ENCODE measurements around the gene ADAMTS12. TPM values are rescaled to one million over a fixed set of nuclear protein-coding genes. Genes with fewer than 3 reads are reported as not detected.
A peak's percentile ranks its signal among the peaks of the same experiment; 100 is the strongest.

Gene ADAMTS12
- polyA plus RNA-seq, 1 of the 3 experiments (the other 2 are of a cell fraction): 2.5 TPM

GRCh38 chr5:33857037-33857436 is 34.8 kb downstream of the ADAMTS12 start (continued):
- no peak for TF ChIP-seq CTCF (IDR thresholded peaks at IDR 0.05)

- POLR2A ChIA-PET: no interaction called here
- no peaks in the 10 kb centered on the region; a peak in 1 of 4 replicates for H3K4me1 ChIP-seq (ENCODE audit: control insufficient read depth in 1 of 2, insufficient read depth in 2 of 2, low read depth in 1 of 2, low read length in 1 of 2)
- H4K20me1 ChIP-seq (ENCODE audit: insufficient read depth): no peaks in the 10 kb centered on the region
- no peaks in the 10 kb centered on the region for H3K79me2 ChIP-seq (ENCODE audit: insufficient read depth)
- CTCF ChIA-PET: no interaction called here
- H3K36me3 ChIP-seq (replicated peaks in 1 of 2; ENCODE audit: control insufficient read depth in 1 of 2, insufficient read depth in 2 of 2, low read length in 1 of 2): no peaks in the 10 kb centered on the region
- H3K27me3 ChIP-seq (ENCODE audit: insufficient read depth): no peaks in the 10 kb centered on the region
- no peak for TF ChIP-seq GATA2 (CRISPR knock-in tag; IDR thresholded peaks at IDR 0.05)
- no peak for TF ChIP-seq TEAD4 (IDR thresholded peaks at IDR 0.05; ENCODE audit: borderline replicate concordance, insufficient read depth)
- no peak for TF ChIP-seq SIN3A (IDR thresholded peaks at IDR 0.05; ENCODE audit: borderline replicate concordance, low read depth, low read length)
- no peak for TF ChIP-seq GABPA (IDR thresholded peaks at IDR 0.05; ENCODE audit: low read depth)
- no peak for TF ChIP-seq RCOR1 (IDR thresholded peaks at IDR 0.05; ENCODE audit: low read length)
- no peak for TF ChIP-seq FOXJ3 (CRISPR knock-in tag; IDR thresholded peaks at IDR 0.05)
- TF ChIP-seq EP300 (IDR thresholded peaks at IDR 0.05; ENCODE audit: borderline replicate concordance in 1 of 2, low read depth in 1 of 2, low read length in 1 of 2): no peak
- TF ChIP-seq USF2 (IDR thresholded peaks at IDR 0.05; ENCODE audit: borderline replicate concordance, low read depth, low read length): no peak
- no peak for TF ChIP-seq IRF3 (IDR thresholded peaks at IDR 0.05; ENCODE audit: low read depth, low read length)
- TF ChIP-seq PBX3 (IDR thresholded peaks at IDR 0.05): no peak
- H3K4me2 ChIP-seq: no peak overlapping the region
- H3K4me3 ChIP-seq (ENCODE audit: low read depth in 2 of 2, low read length in 1 of 2): no peak overlapping the region
- H3K9me3 ChIP-seq: no peaks in the 10 kb centered on the region
- no peak overlapping the region for H3K9ac ChIP-seq
- H3K9me2 ChIP-seq: no peaks in the 10 kb centered on the region
- 0 out of 4 replicates have a peak overlapping the region, but pooled peaks of 1 of the 2 experiments have one; percentile 21 for H3K27ac ChIP-seq (ENCODE audit: low read depth in 2 of 2, low read length in 1 of 2)
- H3F3A ChIP-seq (replicated peaks; ENCODE audit: insufficient read depth): no peaks in the 10 kb centered on the region
- 18% methylated on average over 4 of the region's 4 CpGs for WGBS (ENCODE audit: low lambda C conversion rate)
- H2AFZ ChIP-seq (ENCODE audit: low read depth): no peak overlapping the region
- no peak for DNase-seq
Measured at GRCh38 chr5:33855396-33855795, 36.4 kb downstream of the ADAMTS12 start.

Measured in SK-N-SH (cell line).